OCI-LY7 (cell line): ENCODE results near the gene NPIPB2. TPM values are rescaled to one million over a fixed set of nuclear protein-coding genes. Genes with fewer than 3 reads are reported as not detected.

Source experiments
- BruUV-seq: library from RNA; stranded (reverse); fragments of 400-500 nt; replicated peaks from 2 replicates; lab custom pipeline; 2021; lab: Mats Ljungman, UMichigan
- CTCF ChIA-PET: fragments of 300-600 bp; sonication (Branson Sonifier 250); formaldehyde crosslinking; loops from one replicate; lab custom pipeline; 2022; ENCODE audit warnings: antibody characterized with exemption; ENCODE audit not compliant: unreplicated experiment; lab: Charles Lee
- POLR2A ChIA-PET: fragments of 300-600 bp; sonication (Branson Sonifier 250); formaldehyde crosslinking; loops from one replicate; lab custom pipeline; 2022; ENCODE audit warnings: antibody characterized with exemption; lab: Charles Lee
- DNase-seq: peaks from one replicate; pipeline ENCODE4 v3.0.0-alpha.2; 2015; ENCODE audit warnings: low spot score
- H2AFZ ChIP-seq: fragments of 200-600 bp; sonication (generic), shearing (Covaris generic); 2 replicates; pipeline ENCODE4 v1.6.1; 2014; ENCODE audit warnings: mild to moderate bottlenecking, antibody characterized with exemption, low read length, moderate library complexity
- H3K27ac ChIP-seq: fragments of 200-600 bp; sonication (generic); 2 replicates; pipeline ENCODE4 v1.5.1; 2014; ENCODE audit warnings: mixed run types, low read depth, mild to moderate bottlenecking, moderate library complexity, low read length, inconsistent platforms; ENCODE audit not compliant: poor library complexity, severe bottlenecking
- H3K36me3 ChIP-seq: fragments of 200-600 bp; sonication (generic); 2 replicates; pipeline ENCODE4 v1.6.1; 2014; ENCODE audit warnings: mild to moderate bottlenecking, antibody characterized with exemption, low read length, moderate library complexity, mixed read lengths; ENCODE audit not compliant: insufficient read depth
- H3K4me1 ChIP-seq: fragments of 200-600 bp; sonication (generic); 2 replicates; pipeline ENCODE4 v1.5.1; 2014; ENCODE audit warnings: mild to moderate bottlenecking, low read length; ENCODE audit not compliant: insufficient read depth, poor library complexity, severe bottlenecking
- H3K4me2 ChIP-seq: fragments of 200-600 bp; sonication (generic); 2 replicates; pipeline ENCODE4 v1.6.1; 2014; ENCODE audit warnings: mild to moderate bottlenecking, low read length
- H3K4me3 ChIP-seq: fragments of 200-600 bp; sonication (generic); 2 replicates; pipeline ENCODE4 v1.5.1; 2014; ENCODE audit warnings: mild to moderate bottlenecking, low read depth, low read length; ENCODE audit not compliant: poor library complexity, severe bottlenecking
- H3K79me2 ChIP-seq: fragments of 200-600 bp; sonication (generic); 2 replicates; pipeline ENCODE4 v1.6.1; 2016; ENCODE audit warnings: low read depth, mild to moderate bottlenecking, low read length, moderate library complexity, mixed read lengths; ENCODE audit not compliant: insufficient read depth
- H3K9me2 ChIP-seq: fragments of 200-600 bp; sonication (generic); 2 replicates; pipeline ENCODE4 v1.6.1; 2016; ENCODE audit warnings: mild to moderate bottlenecking, low read length, mixed read lengths; ENCODE audit not compliant: insufficient read depth
- H3K9me3 ChIP-seq: fragments of 200-600 bp; sonication (generic); 2 replicates; pipeline ENCODE4 v1.6.1; 2014; ENCODE audit warnings: mild to moderate bottlenecking, mixed run types, low read length, mixed read lengths
- H4K20me1 ChIP-seq: fragments of 200-600 bp; sonication (generic); 2 replicates; pipeline ENCODE4 v1.6.1; 2014; ENCODE audit warnings: mild to moderate bottlenecking, antibody characterized with exemption, low read length, moderate library complexity, mixed read lengths; ENCODE audit not compliant: insufficient read depth
- CTCF ChIP-seq: fragments of 200-600 bp; sonication (generic); conservative IDR thresholded peaks from 2 replicates; pipeline ENCODE4 v1.5.1; 2014; ENCODE audit warnings: mild to moderate bottlenecking, antibody characterized with exemption, low read length, moderate library complexity, mixed read lengths
- EZH2phosphoT487 ChIP-seq: fragments of 200-600 bp; sonication (generic); IDR thresholded peaks from 2 replicates; pipeline ENCODE4 v1.6.1; 2018; ENCODE audit warnings: low read depth, borderline replicate concordance, mild to moderate bottlenecking, mixed run types, antibody characterized with exemption, low read length, moderate library complexity, mixed read lengths
- intact Hi-C: fragments of 100-400 bp; cut with micrococcal nuclease; formaldehyde crosslinking; loops from one replicate; pipeline ENCODE4 v1.10.0; 2022; ENCODE audit not compliant: unreplicated experiment
- total RNA-seq, 2 experiments: library from RNA; depleted of rRNA in 1 of 2; stranded (reverse); fragments of >200 nt in 1 of 2; shearing (Covaris generic) in 1 of 2; gene quantifications; 2 replicates each; pipeline ENCODE4 v1.2.3, GENCODE V29; 2014 to 2022

Gene NPIPB2
- total RNA-seq, 2 experiments from 2014 or later = 7.5 to 35.9 TPM

- peaks cover 43% of the 10 kb centered on the region for H3K36me3 ChIP-seq
- ChIA-PET POLR2A (no interaction called here), CTCF (no interaction called here)
- H3K4me3 ChIP-seq = peak overlapping the region; percentile 84
- peaks cover 32% of the 10 kb centered on the region for H3K4me1 ChIP-seq
- H3K9me2 ChIP-seq = no peaks in the 10 kb centered on the region
- H3K27ac ChIP-seq = peak overlapping the region; percentile 54
- peak; percentile 64 for DNase-seq
- BruUV-seq = no TSS peak
- no peak overlapping the region; the same call in 1 of the 2 replicates for H2AFZ ChIP-seq
- H3K79me2 ChIP-seq = peaks cover 54% of the 10 kb centered on the region
- H3K4me2 ChIP-seq = peak overlapping the region; percentile 91
- peaks cover 35% of the 10 kb centered on the region for H4K20me1 ChIP-seq
- TF ChIP-seq CTCF (0 out of 2 replicates have a peak, but pooled peaks have one; percentile 15), EZH2phosphoT487 (no peak)
- H3K9me3 ChIP-seq = peaks cover 6% of the 10 kb centered on the region; the same call in 1 of the 2 replicates
- intact Hi-C loops = no loop called here
Measured at GRCh38 chr16:11915114-11915643, 26.7 kb downstream of the NPIPB2 start.

GRCh38 chr16:11914210-11915113 is 27.4 kb downstream of the NPIPB2 start:
- DNase-seq = peak; percentile 44
- POLR2A ChIA-PET = interaction anchor here (0.6 kb wide), 3 partner anchors 30 to 55 kb away, joined by 3 to 5 read pairs (median 4); no protein-coding TSS in a partner anchor
- intact Hi-C loops = no loop called here
- H3K4me1 ChIP-seq = peaks cover 32% of the 10 kb centered on the region
- BruUV-seq = TSS peak; percentile 84
- peak overlapping the region; percentile 54 for H3K27ac ChIP-seq
- no peak overlapping the region; the same call in 1 of the 2 replicates for H2AFZ ChIP-seq
- peak overlapping the region; percentile 84 for H3K4me3 ChIP-seq
- H3K9me3 ChIP-seq = peaks cover 6% of the 10 kb centered on the region; the same call in 1 of the 2 replicates
- H3K9me2 ChIP-seq = no peaks in the 10 kb centered on the region
- H3K79me2 ChIP-seq = peaks cover 62% of the 10 kb centered on the region
- CTCF ChIA-PET = no interaction called here
- no peak for TF ChIP-seq CTCF
- TF ChIP-seq EZH2phosphoT487 = no peak
- peak overlapping the region; percentile 91 for H3K4me2 ChIP-seq
- H4K20me1 ChIP-seq = peaks cover 37% of the 10 kb centered on the region
- H3K36me3 ChIP-seq = peaks cover 50% of the 10 kb centered on the region
